PC-3 (cell line): ENCODE measurements around the gene FAM228B. TPM values are rescaled to one million over a fixed set of nuclear protein-coding genes. Genes with fewer than 3 reads are reported as not detected.

Experiments
- ATAC-seq: fragments of 200-7000 bp; cut with Tn5 transposase; 2 replicates; pipeline ENCODE4 v1.9.1; 2020; ENCODE audit warnings: mild to moderate bottlenecking, moderate library complexity
- BruUV-seq: library from RNA; stranded (reverse); fragments of 400-500 nt; replicated peaks from 2 replicates; lab custom pipeline; 2021; lab: Mats Ljungman, UMichigan
- CTCF ChIA-PET: fragments of 300-600 bp; sonication (Branson Sonifier 250); formaldehyde crosslinking; loops from one replicate; lab custom pipeline; 2022; ENCODE audit warnings: antibody characterized with exemption; lab: Charles Lee
- POLR2A ChIA-PET: fragments of 300-600 bp; sonication (Branson Sonifier 250); formaldehyde crosslinking; loops from one replicate; lab custom pipeline; 2022; ENCODE audit warnings: antibody characterized with exemption; ENCODE audit not compliant: unreplicated experiment; lab: Charles Lee
- DNase-seq: peaks from one replicate; pipeline ENCODE4 v3.0.0-alpha.2; 2015
- H2AFZ ChIP-seq: fragments of 300-600 bp; sonication (generic); 2 replicates; pipeline ENCODE4 v1.6.0; 2016; ENCODE audit warnings: antibody characterized with exemption, low read length
- H3F3A ChIP-seq: fragments of 300-600 bp; sonication (generic); one replicate; pipeline ENCODE4 v1.6.0; 2017; ENCODE audit warnings: antibody characterized with exemption, low read length, control low read depth, mild to moderate bottlenecking; ENCODE audit not compliant: unreplicated experiment
- H3K27ac ChIP-seq: fragments of 300-600 bp; sonication (generic); 2 replicates; pipeline ENCODE4 v1.5.1; 2016; ENCODE audit warnings: mild to moderate bottlenecking, low read length
- H3K27me3 ChIP-seq: fragments of 300-600 bp; sonication (generic); 2 replicates; pipeline ENCODE4 v1.6.1; 2016; ENCODE audit warnings: low read length, mixed read lengths
- H3K36me3 ChIP-seq: fragments of 300-600 bp; sonication (generic); 2 replicates; pipeline ENCODE4 v1.6.1; 2016; ENCODE audit warnings: low read depth, mixed run types, low read length, mixed read lengths
- H3K4me1 ChIP-seq: fragments of 300-600 bp; sonication (generic); 2 replicates; pipeline ENCODE4 v1.5.1; 2016; ENCODE audit warnings: low read length; ENCODE audit not compliant: insufficient read depth
- H3K4me2 ChIP-seq: fragments of 300-600 bp; sonication (generic); 2 replicates; pipeline ENCODE4 v1.6.0; 2016; ENCODE audit warnings: low read length
- H3K4me3 ChIP-seq: fragments of 300-600 bp; sonication (generic); 2 replicates; pipeline ENCODE4 v1.5.1; 2016; ENCODE audit warnings: mild to moderate bottlenecking, low read length, mixed read lengths
- H3K79me2 ChIP-seq: fragments of 300-600 bp; sonication (generic); 2 replicates; pipeline ENCODE4 v1.6.1; 2017; ENCODE audit warnings: low read length, mixed read lengths
- H3K9ac ChIP-seq: fragments of 300-600 bp; sonication (generic); 2 replicates; pipeline ENCODE4 v1.6.0; 2016; ENCODE audit warnings: mild to moderate bottlenecking, low read length
- H3K9me2 ChIP-seq: fragments of 300-600 bp; sonication (generic); replicated peaks from 2 replicates; pipeline ENCODE4 v1.6.1; 2016; ENCODE audit warnings: mixed run types, low read length, mixed read lengths
- H3K9me3 ChIP-seq: fragments of 300-600 bp; sonication (generic); 2 replicates; pipeline ENCODE4 v1.6.1; 2016; ENCODE audit warnings: low read length, mixed read lengths
- H4K20me1 ChIP-seq: fragments of 300-600 bp; sonication (generic); 2 replicates; pipeline ENCODE4 v1.6.1; 2016; ENCODE audit warnings: low read length, mixed read lengths
- CTCF ChIP-seq: fragments of 300-600 bp; sonication (generic); conservative IDR thresholded peaks from 2 replicates; pipeline ENCODE4 v1.5.1; 2017; ENCODE audit warnings: antibody characterized with exemption, low read depth, mild to moderate bottlenecking, low read length
- EZH2 ChIP-seq: fragments of 300-600 bp; sonication (generic); IDR thresholded peaks from one replicate; pipeline ENCODE4 v1.6.1; 2017; ENCODE audit warnings: antibody characterized with exemption, mild to moderate bottlenecking, low read length; ENCODE audit not compliant: unreplicated experiment
- EZH2phosphoT487 ChIP-seq: fragments of 300-600 bp; sonication (generic); IDR thresholded peaks from 2 replicates; pipeline ENCODE4 v1.6.1; 2018; ENCODE audit warnings: mild to moderate bottlenecking, antibody characterized with exemption, low read length, borderline replicate concordance
- intact Hi-C: fragments of 100-400 bp; cut with micrococcal nuclease; formaldehyde crosslinking; loops from 2 replicates; pipeline ENCODE4 v1.9.0; 2023
- total RNA-seq: library from RNA; depleted of rRNA; stranded (reverse); fragments of >200 nt; gene quantifications from 2 replicates; pipeline ENCODE4 v1.2.3, GENCODE V29; 2014

Gene FAM228B
- total RNA-seq, 1 experiment from 2014 or later, result 4.5 TPM

- H3K36me3 ChIP-seq, result peaks cover 18% of the 10 kb centered on the region
- ATAC-seq (peak; percentile 59), DNase-seq (no peak)
- no peaks in the 10 kb centered on the region for H3K27me3 ChIP-seq
- H4K20me1 ChIP-seq, result 0 out of 2 replicates have a peak, but pooled peaks cover 3% of the 10 kb centered on the region
- ChIA-PET CTCF (interaction anchor here (0.9 to 1.7 kb wide), 4 partner anchors 29 to 252 kb away, joined by 3 to 11 read pairs (median 4); partner anchors contain the start of gene ATAD2B), POLR2A (interaction anchor here (0.6 to 1.4 kb wide), 4 partner anchors 62 to 212 kb away, joined by 3 to 23 read pairs (median 10); partner anchors contain the start of gene ATAD2B)
- H2AFZ ChIP-seq, result peak overlapping the region; percentile 76
- H3K4me1 ChIP-seq, result peaks cover 13% of the 10 kb centered on the region
- H3K4me3 ChIP-seq, result peak overlapping the region; percentile 97
- no peak for TF ChIP-seq EZH2phosphoT487
- TF ChIP-seq CTCF, result no peak
- intact Hi-C loops, result loop anchor here (1.0 kb wide), 3 partner anchors 7 to 62 kb away; partner anchors contain the start of genes TP53I3 and WDCP
- peak overlapping the region; percentile 81 for H3K9ac ChIP-seq
- H3K4me2 ChIP-seq, result peak overlapping the region; percentile 99
- peaks cover 39% of the 10 kb centered on the region for H3K79me2 ChIP-seq
- peak overlapping the region; percentile 49 for H3K27ac ChIP-seq
- H3K9me3 ChIP-seq, result no peaks in the 10 kb centered on the region
- no peaks in the 10 kb centered on the region for H3F3A ChIP-seq
- BruUV-seq, result no TSS peak
- no peaks in the 10 kb centered on the region for H3K9me2 ChIP-seq
These were observed 46.3 kb upstream of the FAM228B start for GRCh38 chr2:24076849-24077534.

DNA sequence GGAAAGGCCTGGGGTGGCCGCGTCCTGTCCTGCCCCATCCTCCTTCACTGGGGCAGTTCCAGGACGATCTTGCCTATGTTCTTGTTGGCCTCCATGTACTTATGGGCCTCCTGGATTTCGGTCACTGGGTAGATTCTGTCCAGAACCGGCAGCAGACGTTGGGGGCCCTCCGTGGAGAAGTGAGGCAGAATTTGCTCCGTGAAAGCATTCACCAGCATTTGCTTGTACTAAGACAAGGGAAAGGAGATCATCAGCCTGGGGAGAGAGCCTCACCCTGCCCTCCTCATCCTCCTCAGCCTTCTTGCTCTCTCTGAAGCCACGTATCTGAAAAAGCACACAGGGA, 45.8 kb upstream of the FAM228B start:
- Histone ChIP-seq H3K9me2 (no peaks in the 10 kb centered on the region), H3K27ac (peak overlapping the region; percentile 49), H3K4me3 (peak overlapping the region; percentile 97), H3K4me2 (peak overlapping the region; percentile 99), H3K4me1 (peaks cover 13% of the 10 kb centered on the region), H3K9ac (peak overlapping the region; percentile 81), H2AFZ (peak overlapping the region; percentile 76), H3K79me2 (peaks cover 35% of the 10 kb centered on the region), H4K20me1 (0 out of 2 replicates have a peak, but pooled peaks cover 3% of the 10 kb centered on the region), H3K9me3 (no peaks in the 10 kb centered on the region), H3K27me3 (no peaks in the 10 kb centered on the region), H3F3A (no peaks in the 10 kb centered on the region), H3K36me3 (peaks cover 19% of the 10 kb centered on the region)
- DNase-seq (no peak), ATAC-seq (no peak)
- BruUV-seq, result no TSS peak
- POLR2A ChIA-PET, result no interaction called here
- TF ChIP-seq EZH2phosphoT487 (no peak), CTCF (no peak), EZH2 (no peak)
- intact Hi-C loops, result no loop called here
- CTCF ChIA-PET, result interaction anchor here (1.0 to 1.7 kb wide), 2 partner anchors 151 to 253 kb away, joined by 4 to 11 read pairs; partner anchors contain the start of gene ATAD2B

- TF ChIP-seq CTCF, result no peak
- TF ChIP-seq EZH2, result no peak
- TF ChIP-seq EZH2phosphoT487, result no peak
- POLR2A ChIA-PET, result interaction anchor here (0.7 kb wide), 1 partner anchor 39 kb away, joined by 6 read pairs; no protein-coding TSS in a partner anchor
- Histone ChIP-seq H3K4me2 (peak overlapping the region; percentile 99), H3K27me3 (no peaks in the 10 kb centered on the region), H3K9me2 (no peaks in the 10 kb centered on the region), H3K27ac (no peak overlapping the region), H3K9ac (peak overlapping the region; percentile 81), H3K79me2 (peaks cover 33% of the 10 kb centered on the region), H3K4me1 (peaks cover 13% of the 10 kb centered on the region), H3K36me3 (peaks cover 15% of the 10 kb centered on the region), H3K4me3 (peak overlapping the region; percentile 97), H2AFZ (peak overlapping the region; percentile 76; the same call in 1 of the 2 replicates), H3K9me3 (no peaks in the 10 kb centered on the region), H3F3A (no peaks in the 10 kb centered on the region), H4K20me1 (0 out of 2 replicates have a peak, but pooled peaks cover 3% of the 10 kb centered on the region)
- no peak for DNase-seq
- CTCF ChIA-PET, result no interaction called here
- ATAC-seq, result no peak
- TSS peak; percentile 53 for BruUV-seq
- intact Hi-C loops, result no loop called here
These were observed 45.4 kb upstream of the FAM228B start for GRCh38 chr2:24077879-24078278.
